Left lung (tissue), 10 donors: ENCODE measurements around the gene DNAJB11. TPM values are rescaled to one million over a fixed set of nuclear protein-coding genes. Genes with fewer than 3 reads are reported as not detected.
"Not testable (repeated sequence)": the region's sequence is repeated elsewhere in the genome, so short reads cannot be mapped to it uniquely, and the experiment has no call there.

Source experiments
- ATAC-seq: fragments of 200-7000 bp; cut with Tn5 transposase; one replicate; pipeline ENCODE4 v1.9.1; 2020; ENCODE audit warnings: moderate library complexity
- DNase-seq, 4 donors: peaks; one replicate each; pipeline ENCODE4 v3.0.0-alpha.2; 2013 to 2020
- H3K27ac ChIP-seq, 2 donors: fragments of 200-600 bp; sonication (generic) in 1 of 2; one replicate each; pipeline versions ENCODE4 v1.5.0 to v1.8.0; 2020 to 2021
- H3K27me3 ChIP-seq, 2 donors: fragments of 200-600 bp; sonication (generic) in 1 of 2; one replicate each; pipeline versions ENCODE4 v1.5.0 to v1.8.0; 2020 to 2021
- H3K36me3 ChIP-seq, 2 donors: fragments of 200-600 bp; sonication (generic) in 1 of 2; one replicate each; pipeline versions ENCODE4 v1.5.0 to v1.8.0; 2020 to 2021
- H3K4me1 ChIP-seq, 2 donors: fragments of 200-600 bp; one replicate each; pipeline ENCODE4 v1.8.0; 2021
- H3K4me3 ChIP-seq, 2 donors: fragments of 200-600 bp; sonication (generic) in 1 of 2; one replicate each; pipeline versions ENCODE4 v1.5.0 to v1.8.0; 2020 to 2021; ENCODE audit warnings: mild to moderate bottlenecking in 1 of 2
- H3K9me3 ChIP-seq, 2 donors: fragments of 200-600 bp; sonication (generic) in 1 of 2; one replicate each; pipeline versions ENCODE4 v1.5.0 to v1.8.0; 2020 to 2021
- intact Hi-C, 2 donors: fragments of 100-400 bp; cut with DNase I; formaldehyde crosslinking; loops; one replicate each; pipeline versions ENCODE4 v1.11.2 to v1.14.2; 2022
- polyA plus RNA-seq, 6 donors: library from polyadenylated mRNA; unstranded; fragments of 120-200 nt; gene quantifications; one replicate each; pipeline ENCODE4 v1.2.1, GENCODE V29; 2013; ENCODE audit not compliant: insufficient read length in 6 of 6
- total RNA-seq, 2 donors: library from RNA; stranded (reverse); fragmentation: NEBNext Ultra II Directional; extraction: Animal tissue kit (Norgen Biotek cat#: 25700); gene quantifications; one replicate each; pipeline ENCODE4 v1.2.1, GENCODE V29; 2021
- TF ChIP-seq, protein P1 (sequence below), 2 donors: fragments of 200-600 bp; sonication (generic) in 1 of 2; IDR thresholded peaks; one replicate each; pipeline versions ENCODE4 v1.5.0 to v1.8.0; 2021; ENCODE audit warnings: antibody characterized with exemption in 2 of 2
- donor health status: DM: no; HTN: yes; CAD: no.
- donor health status: DM: no; HTN: no; CAD: no.

DNAJB11 gene
- total and polyA plus RNA-seq, 8 donors = 46.8 to 78.3 (median 58.0) TPM

DNA sequence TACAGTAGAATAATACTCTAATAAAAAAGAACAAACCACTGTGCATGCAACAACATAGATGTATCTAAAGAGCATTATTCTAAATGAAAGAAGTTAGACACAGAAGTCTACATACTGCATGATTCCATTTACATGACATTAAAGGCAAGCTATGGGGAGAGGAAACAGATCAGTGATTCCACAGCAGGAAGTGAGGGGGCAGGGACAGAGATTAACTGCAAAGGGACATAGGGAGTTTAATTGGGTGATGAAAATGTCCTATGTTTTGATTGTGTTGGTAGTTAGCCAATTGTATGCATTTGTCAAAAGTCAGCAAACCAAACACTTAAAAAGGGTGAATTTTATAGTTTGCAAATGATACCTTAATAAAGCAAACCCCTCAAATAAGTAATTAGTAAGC lies 40.1 kb upstream of the DNAJB11 start:
- DNase-seq (no peak), ATAC-seq (no peak)
- Histone ChIP-seq H3K9me3 (no peaks in the 10 kb centered on the region), H3K27ac (no peak overlapping the region), H3K4me1 (no peaks in the 10 kb centered on the region), H3K36me3 (no peaks in the 10 kb centered on the region), H3K27me3 (no peaks in the 10 kb centered on the region), H3K4me3 (no peak overlapping the region)
- TF ChIP-seq, protein P1, sequence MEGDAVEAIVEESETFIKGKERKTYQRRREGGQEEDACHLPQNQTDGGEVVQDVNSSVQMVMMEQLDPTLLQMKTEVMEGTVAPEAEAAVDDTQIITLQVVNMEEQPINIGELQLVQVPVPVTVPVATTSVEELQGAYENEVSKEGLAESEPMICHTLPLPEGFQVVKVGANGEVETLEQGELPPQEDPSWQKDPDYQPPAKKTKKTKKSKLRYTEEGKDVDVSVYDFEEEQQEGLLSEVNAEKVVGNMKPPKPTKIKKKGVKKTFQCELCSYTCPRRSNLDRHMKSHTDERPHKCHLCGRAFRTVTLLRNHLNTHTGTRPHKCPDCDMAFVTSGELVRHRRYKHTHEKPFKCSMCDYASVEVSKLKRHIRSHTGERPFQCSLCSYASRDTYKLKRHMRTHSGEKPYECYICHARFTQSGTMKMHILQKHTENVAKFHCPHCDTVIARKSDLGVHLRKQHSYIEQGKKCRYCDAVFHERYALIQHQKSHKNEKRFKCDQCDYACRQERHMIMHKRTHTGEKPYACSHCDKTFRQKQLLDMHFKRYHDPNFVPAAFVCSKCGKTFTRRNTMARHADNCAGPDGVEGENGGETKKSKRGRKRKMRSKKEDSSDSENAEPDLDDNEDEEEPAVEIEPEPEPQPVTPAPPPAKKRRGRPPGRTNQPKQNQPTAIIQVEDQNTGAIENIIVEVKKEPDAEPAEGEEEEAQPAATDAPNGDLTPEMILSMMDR (IDR thresholded peaks at IDR 0.05) = no peak
- intact Hi-C loops = loop anchor here in 1 of 2 donors (10.0 kb wide), 1 partner anchor 546 kb away; no protein-coding TSS in a partner anchor

DNA sequence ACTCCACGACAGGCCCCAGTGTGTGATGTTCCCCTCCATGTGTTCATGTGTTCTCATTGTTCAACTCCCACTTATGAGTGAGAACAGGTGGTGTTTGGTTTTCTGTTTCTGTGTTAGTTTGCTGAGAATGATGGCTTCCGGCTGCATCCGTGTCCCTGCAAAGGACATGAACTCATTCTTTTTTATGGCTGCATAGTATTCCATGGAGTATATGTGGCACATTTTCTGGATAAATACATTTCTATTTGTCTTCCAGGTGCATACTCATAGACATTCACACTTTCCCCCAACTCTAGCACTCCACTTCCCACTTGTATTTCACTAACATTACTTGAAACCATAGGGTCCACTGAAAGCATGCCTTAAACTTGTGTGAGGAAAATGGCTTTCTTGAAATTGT lies 38.8 kb upstream of the DNAJB11 start:
- intact Hi-C loops = loop anchor here in 1 of 2 donors (10.0 kb wide), 1 partner anchor 547 kb away; no protein-coding TSS in a partner anchor
- H3K4me1 ChIP-seq, H3K9me3 ChIP-seq, DNase-seq, H3K36me3 ChIP-seq, ATAC-seq, H3K4me3 ChIP-seq, H3K27me3 ChIP-seq, H3K27ac ChIP-seq: not testable (repeated sequence)

DNA sequence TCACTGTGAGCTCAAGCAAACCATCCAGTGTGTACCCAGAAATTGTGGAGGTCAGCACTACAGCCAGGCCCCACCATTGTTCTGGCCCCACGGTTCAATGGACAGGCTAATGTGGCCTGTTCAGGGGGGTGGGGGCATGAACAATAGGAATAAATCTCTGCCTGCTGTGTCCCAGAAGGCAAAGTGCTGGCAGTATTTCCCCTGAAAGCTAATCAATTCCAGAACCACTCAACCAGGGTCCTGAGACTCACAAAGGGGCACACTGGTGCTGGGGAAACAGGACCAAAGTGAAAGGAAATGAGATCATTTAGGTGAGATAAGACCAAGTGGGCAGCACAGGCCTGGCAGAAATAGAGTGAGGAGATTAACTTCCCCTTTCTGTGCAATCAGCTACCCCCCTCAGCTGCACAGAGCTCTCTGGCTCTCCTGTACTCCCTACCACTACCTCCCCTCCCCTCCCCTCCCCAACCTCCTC lies 37.9 kb upstream of the DNAJB11 start:
- ATAC-seq = no peak
- H3K4me3 ChIP-seq = no peak overlapping the region
- H3K36me3 ChIP-seq = no peaks in the 10 kb centered on the region
- no peaks in the 10 kb centered on the region for H3K9me3 ChIP-seq
- TF ChIP-seq, protein P1 (IDR thresholded peaks at IDR 0.05) = no peak
- H3K27ac ChIP-seq = no peak overlapping the region
- intact Hi-C loops = loop anchor here in 1 of 2 donors (10.0 kb wide), 1 partner anchor 548 kb away; no protein-coding TSS in a partner anchor
- no peak for DNase-seq
- no peaks in the 10 kb centered on the region for H3K27me3 ChIP-seq
- H3K4me1 ChIP-seq = no peaks in the 10 kb centered on the region

DNA sequence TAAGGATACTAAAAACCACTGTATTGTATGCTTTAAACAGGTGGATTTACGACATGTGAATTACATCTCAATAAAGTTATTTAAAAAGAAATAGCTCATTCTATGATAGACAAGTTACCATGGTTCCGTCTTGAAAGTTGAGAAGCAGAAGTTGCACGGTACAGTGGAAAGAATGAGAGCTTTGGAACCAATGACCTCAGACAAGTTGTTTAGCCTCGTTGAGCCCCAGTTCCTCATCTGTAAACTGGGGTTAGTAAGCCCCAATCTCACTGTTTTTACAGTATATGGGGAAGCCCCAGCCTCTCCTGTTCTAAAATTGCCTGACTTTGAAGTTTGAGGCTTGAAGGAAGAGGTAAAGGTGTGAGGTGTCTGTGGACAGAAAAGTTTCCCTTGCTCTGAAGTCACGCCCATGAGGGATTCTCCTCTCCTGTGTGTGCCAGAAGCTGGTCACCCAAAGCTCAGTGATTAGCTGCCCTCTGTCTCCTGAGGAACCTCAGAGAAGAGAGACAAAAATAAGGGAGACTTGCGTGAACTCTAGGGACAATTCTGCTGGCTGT lies 36.3 kb upstream of the DNAJB11 start:
- ATAC-seq (peak; percentile 64), DNase-seq (no peak)
- TF ChIP-seq, protein P1 (IDR thresholded peaks at IDR 0.05) = no peak

DNA sequence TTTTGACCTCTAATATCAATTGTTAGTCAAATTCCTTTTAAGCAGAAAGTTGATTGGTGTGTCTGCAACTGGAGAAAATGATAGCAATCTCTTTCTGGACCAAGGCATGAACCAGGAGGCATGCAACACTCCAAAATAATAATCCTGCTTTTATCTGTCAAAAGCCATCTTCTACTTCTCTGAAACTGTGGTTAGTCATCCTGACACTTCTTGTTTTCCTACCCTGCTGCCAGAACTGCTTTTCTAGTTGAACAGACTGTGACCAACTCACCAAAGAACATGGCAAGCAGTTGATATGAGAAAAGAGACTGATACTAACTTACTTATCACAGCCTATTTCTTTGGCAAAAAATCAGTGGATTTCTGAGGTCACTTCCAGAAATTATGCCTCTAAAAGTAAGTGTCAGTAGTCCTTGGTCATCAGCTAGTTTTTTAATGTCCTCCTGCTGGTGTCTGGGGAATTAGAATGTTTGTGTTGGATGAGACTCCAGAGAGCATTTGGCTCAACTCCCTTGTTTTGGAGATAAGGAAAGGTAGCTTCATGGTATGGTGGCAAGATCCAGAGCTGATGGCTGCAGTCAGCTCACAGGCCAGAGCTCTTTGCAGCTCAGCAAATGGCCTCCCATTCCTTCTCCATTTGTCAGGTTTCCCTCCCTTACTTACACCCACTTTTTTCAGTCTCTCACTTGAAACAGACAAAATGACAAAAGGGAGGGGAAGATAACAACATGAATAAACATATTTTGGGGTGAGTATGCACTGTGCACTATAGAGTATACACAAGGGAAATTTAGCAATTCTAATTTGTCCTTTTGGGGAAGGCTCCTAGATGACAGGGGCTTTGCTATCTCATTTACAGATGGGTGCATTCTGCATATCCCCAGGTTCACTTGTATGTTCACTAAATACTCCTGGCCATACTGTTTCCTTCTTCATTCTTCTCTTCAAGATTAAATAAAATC lies 33.4 kb upstream of the DNAJB11 start:
- H3K36me3 ChIP-seq = peaks cover 0 to 6% of the 10 kb centered on the region in 2 donors
- ATAC-seq = no peak
- no peak overlapping the region for H3K27ac ChIP-seq
- intact Hi-C loops = loop anchor here in 1 of 2 donors (10.0 kb wide), 1 partner anchor 552 kb away; no protein-coding TSS in a partner anchor
- H3K27me3 ChIP-seq = no peaks in the 10 kb centered on the region
- H3K9me3 ChIP-seq = no peaks in the 10 kb centered on the region
- DNase-seq = no peak
- TF ChIP-seq, protein P1 (IDR thresholded peaks at IDR 0.05) = no peak
- H3K4me3 ChIP-seq = no peak overlapping the region
- H3K4me1 ChIP-seq = peaks cover 3 to 11% of the 10 kb centered on the region in 2 donors

More for the DNA sequence above, 36.3 kb upstream of the DNAJB11 start:
- Histone ChIP-seq H3K4me1 (no peaks in the 10 kb centered on the region), H3K4me3 (no peak overlapping the region), H3K9me3 (no peaks in the 10 kb centered on the region), H3K36me3 (peaks cover 0 to 6% of the 10 kb centered on the region in 2 donors), H3K27ac (no peak overlapping the region), H3K27me3 (no peaks in the 10 kb centered on the region)
- intact Hi-C loops = loop anchor here in 1 of 2 donors (10.0 kb wide), 1 partner anchor 549 kb away; no protein-coding TSS in a partner anchor
